K562 (cell line): ENCODE data around the gene CRKL. TPM values are rescaled to one million over a fixed set of nuclear protein-coding genes. Genes with fewer than 3 reads are reported as not detected.

Experiments used
- CGGBP1 ChIP-seq: fragments of 250-450 bp; sonication (Bioruptor Pico); IDR thresholded peaks from 2 replicates; pipeline ENCODE4 v1.9.0; 2021; ENCODE audit warnings: mild to moderate bottlenecking
- CSDE1 ChIP-seq, 2 experiments: fragments of 450-650 bp; IDR thresholded peaks; 2 replicates each; pipeline ENCODE4 v1.6.1; 2016; ENCODE audit warnings: mild to moderate bottlenecking in 1 of 2
- E2F5 ChIP-seq: sonication (generic); formaldehyde crosslinking; IDR thresholded peaks from 2 replicates; pipeline ENCODE4 v1.8.0; 2022; ENCODE audit warnings: mild to moderate bottlenecking, missing genetic modification reagents
- FOXO4 ChIP-seq: fragments of 450-650 bp; formaldehyde crosslinking; IDR thresholded peaks from 2 replicates; pipeline ENCODE4 v1.4.0; 2020; ENCODE audit warnings: mild to moderate bottlenecking, moderate library complexity
- GTF2A2 ChIP-seq: IDR thresholded peaks from 2 replicates; pipeline ENCODE4 v1.6.1; 2016; ENCODE audit warnings: mild to moderate bottlenecking, missing genetic modification characterization, missing compliant biosample characterization
- HBP1 ChIP-seq: fragments of 450-650 bp; formaldehyde crosslinking; IDR thresholded peaks from 2 replicates; pipeline ENCODE4 v1.4.0; 2022; ENCODE audit warnings: missing genetic modification characterization
- HIVEP1 ChIP-seq: fragments of 250-450 bp; sonication (Bioruptor Pico); IDR thresholded peaks from 2 replicates; pipeline ENCODE4 v1.4.0; 2020; ENCODE audit warnings: mild to moderate bottlenecking
- L3MBTL2 ChIP-seq: fragments of 450-650 bp; IDR thresholded peaks from 2 replicates; pipeline ENCODE4 v1.6.1; 2016; ENCODE audit warnings: mild to moderate bottlenecking, moderate library complexity
- NFE2 ChIP-seq: IDR thresholded peaks from 2 replicates; pipeline ENCODE4 v1.6.1; 2014; ENCODE audit warnings: antibody characterized with exemption, low read depth
- NFYB ChIP-seq: IDR thresholded peaks from 2 replicates; pipeline ENCODE4 v1.6.1; 2011; ENCODE audit warnings: mild to moderate bottlenecking, moderate library complexity; ENCODE audit not compliant: insufficient read length; ENCODE audit errors: extremely low read depth
- RBM14 ChIP-seq: fragments of 200-400 bp; formaldehyde crosslinking; IDR thresholded peaks from 2 replicates; pipeline ENCODE4 v1.6.1; 2018; ENCODE audit warnings: low read depth, mild to moderate bottlenecking, low read length, moderate library complexity, borderline replicate concordance; ENCODE audit not compliant: insufficient read depth
- TAF7 ChIP-seq: fragments of 450-650 bp; IDR thresholded peaks from 2 replicates; pipeline ENCODE4 v1.6.1; 2016; ENCODE audit warnings: missing genetic modification characterization, missing compliant biosample characterization
- TCF7 ChIP-seq: sonication (generic); IDR thresholded peaks from 2 replicates; pipeline ENCODE4 v1.6.1; 2016; ENCODE audit warnings: antibody characterized with exemption, borderline replicate concordance
- TFE3 ChIP-seq: fragments of 450-650 bp; formaldehyde crosslinking; IDR thresholded peaks from 2 replicates; pipeline ENCODE4 v1.4.0; 2020; ENCODE audit warnings: mild to moderate bottlenecking, mixed read lengths
- TOE1 ChIP-seq, 2 experiments: fragments of 450-650 bp in 1 of 2; sonication (generic) in 1 of 2; formaldehyde crosslinking in 1 of 2; IDR thresholded peaks; 2 replicates each; pipeline versions ENCODE4 v1.7.1 to v1.8.0; 2016 to 2022; ENCODE audit warnings: borderline replicate concordance in 2 of 2, mild to moderate bottlenecking in 2 of 2, antibody characterized with exemption in 1 of 2, inconsistent platforms in 1 of 2, low read depth in 1 of 2, missing genetic modification reagents in 1 of 2, moderate library complexity in 1 of 2
- ZBTB9 ChIP-seq: fragments of 450-650 bp; formaldehyde crosslinking; IDR thresholded peaks from 2 replicates; pipeline ENCODE4 v1.4.0; 2020; ENCODE audit warnings: mild to moderate bottlenecking, moderate library complexity
- ZFP1 ChIP-seq: fragments of 450-650 bp; formaldehyde crosslinking; IDR thresholded peaks from 2 replicates; pipeline ENCODE4 v1.4.0; 2020; ENCODE audit warnings: mild to moderate bottlenecking, mixed read lengths
- ZNF175 ChIP-seq: fragments of 200-800 bp; sonication (Bioruptor generic); IDR thresholded peaks from 2 replicates; pipeline ENCODE4 v1.6.1; 2016; ENCODE audit warnings: low read depth, mild to moderate bottlenecking, missing genetic modification characterization, missing compliant biosample characterization
- ZNF311 ChIP-seq: fragments of 250-450 bp; sonication (Bioruptor Pico); IDR thresholded peaks from 2 replicates; pipeline ENCODE4 v1.4.0; 2020; ENCODE audit warnings: mild to moderate bottlenecking, moderate library complexity
- ZNF436 ChIP-seq: fragments of 250-450, 450-650 bp; sonication (Bioruptor Pico); formaldehyde crosslinking; IDR thresholded peaks from 2 replicates; pipeline ENCODE4 v1.7.0; 2020; ENCODE audit warnings: mild to moderate bottlenecking
- polyA plus RNA-seq, 8 experiments: library from polyadenylated mRNA; depleted of rRNA in 4 of 8; stranded (reverse) in 5 of 8; unstranded in 3 of 8; fragments of >200 nt; fragmentation: Nextera tagmentation in 2 of 8; fragmentation: Illumina TruSeq in 1 of 8; extraction: Ambion mirVana in 2 of 8; extraction: Trizol in 1 of 8; gene quantifications; 2 replicates each; pipeline versions ENCODE4 v1.2.1 to v1.2.3, GENCODE V29; 2011 to 2014; ENCODE audit warnings: inconsistent platforms in 1 of 8, missing spikeins in 1 of 8
- total RNA-seq, 7 experiments: library from RNA; depleted of rRNA in 6 of 7; stranded (reverse); fragments of >200 nt in 6 of 7; fragmentation: Illumina TruSeq in 2 of 7; extraction: Trizol in 2 of 7; gene quantifications; 2 replicates each; pipeline versions ENCODE4 v1.2.1 to v1.2.3, GENCODE V29; 2011 to 2021; ENCODE audit warnings: low replicate concordance in 1 of 7

The CRKL gene
- total and polyA plus RNA-seq, 9 of the 15 experiments (the other 6 are each of a cell fraction or from before 2014, with no cell fraction given), result 100 to 263 (median 124) TPM

GRCh38 chr22:20869234-20869633, 48.0 kb upstream of the CRKL start (continued):
- TF ChIP-seq ZBTB9 (no peak), ZNF311 (CRISPR knock-in tag) (peak; percentile 57; the same call in 1 of the 2 replicates), E2F5 (CRISPR knock-in tag) (no peak), TCF7 (no peak), L3MBTL2 (no peak), TFE3 (CRISPR knock-in tag) (no peak), CGGBP1 (CRISPR knock-in tag) (no peak), CSDE1 (IDR thresholded peaks at IDR 0.05) (no peak), ZFP1 (0 out of 2 replicates have a peak, but pooled peaks have one; percentile 51), GTF2A2 (tag) (no peak), HBP1 (CRISPR knock-in tag) (peak; percentile 85; the same call in 1 of the 2 replicates), ZNF436 (peak; percentile 73), TOE1 (IDR thresholded peaks at IDR 0.05; ENCODE audit: borderline replicate concordance) (no peak), TOE1 (CRISPR knock-in tag; IDR thresholded peaks at IDR 0.05; ENCODE audit: borderline replicate concordance, low read depth) (no peak), HIVEP1 (CRISPR knock-in tag) (peak; percentile 5; the same call in 1 of the 2 replicates), NFYB (no peak), RBM14 (no peak), FOXO4 (no peak), TAF7 (tag) (no peak), NFE2 (no peak), ZNF175 (CRISPR knock-in tag) (no peak)
